AG04450 (cell line): ENCODE data around the gene ETFA. TPM values are rescaled to one million over a fixed set of nuclear protein-coding genes. Genes with fewer than 3 reads are reported as not detected.
"Not testable (repeated sequence)": the region's sequence is repeated elsewhere in the genome, so short reads cannot be mapped to it uniquely, and the experiment has no call there.

Source experiments
- CTCF ChIA-PET: fragments of 300-600, 350-600 bp; formaldehyde crosslinking; extraction: SDS; loops from one replicate; lab custom pipeline; 2022; ENCODE audit warnings: antibody characterized with exemption, inconsistent platforms; lab: Charles Lee
- POLR2A ChIA-PET: fragments of 350-600 bp; formaldehyde crosslinking; extraction: SDS; loops from one replicate; lab custom pipeline; 2021; ENCODE audit warnings: antibody characterized with exemption, inconsistent platforms; lab: Yijun Ruan, JAX
- DNase-seq: peaks from one replicate; pipeline ENCODE4 v3.0.0-alpha.2; 2011; ENCODE audit warnings: low read depth, low spot score
- H3K27ac ChIP-seq: one replicate; pipeline ENCODE4 v1.5.1; 2012; ENCODE audit warnings: low read depth, low read length, control low read depth
- H3K27me3 ChIP-seq: one replicate; pipeline ENCODE4 v1.6.0; 2012; ENCODE audit warnings: low read length; ENCODE audit not compliant: control insufficient read depth, insufficient read depth
- H3K4me3 ChIP-seq: 2 replicates; pipeline ENCODE4 v1.5.1; 2011; ENCODE audit warnings: mild to moderate bottlenecking, low read depth, low read length, control low read depth
- H3K9me3 ChIP-seq: 2 replicates; pipeline ENCODE4 v1.5.1; 2012; ENCODE audit warnings: low read length; ENCODE audit not compliant: control insufficient read depth, insufficient read depth
- CTCF ChIP-seq: IDR thresholded peaks from 2 replicates; pipeline ENCODE4 v1.5.1; 2011; ENCODE audit warnings: low read depth, low read length, control low read depth, inconsistent platforms
- polyA plus RNA-seq: library from polyadenylated mRNA; depleted of rRNA; stranded (reverse); fragments of >200 nt; gene quantifications from 2 replicates; pipeline ENCODE4 v1.2.3, GENCODE V29; 2011

The ETFA gene
- polyA plus RNA-seq, 1 experiment: 208 TPM

GRCh38 chr15:76313731-76314130 is 2.5 kb upstream of the ETFA start:
- POLR2A ChIA-PET: interaction anchor here (0.9 kb wide), 1 partner anchor 16 kb away, joined by 3 read pairs; no protein-coding TSS in a partner anchor
- H3K27ac ChIP-seq: no peak overlapping the region
- no peaks in the 10 kb centered on the region; the same call in 1 of the 2 replicates for H3K9me3 ChIP-seq
- CTCF ChIA-PET: interaction anchor here (1.1 kb wide), 2 partner anchors 17 to 128 kb away, joined by 3 to 5 read pairs; no protein-coding TSS in a partner anchor
- H3K27me3 ChIP-seq: peaks cover 5% of the 10 kb centered on the region
- no peak overlapping the region for H3K4me3 ChIP-seq
- no peak for DNase-seq
- TF ChIP-seq CTCF: no peak

DNA sequence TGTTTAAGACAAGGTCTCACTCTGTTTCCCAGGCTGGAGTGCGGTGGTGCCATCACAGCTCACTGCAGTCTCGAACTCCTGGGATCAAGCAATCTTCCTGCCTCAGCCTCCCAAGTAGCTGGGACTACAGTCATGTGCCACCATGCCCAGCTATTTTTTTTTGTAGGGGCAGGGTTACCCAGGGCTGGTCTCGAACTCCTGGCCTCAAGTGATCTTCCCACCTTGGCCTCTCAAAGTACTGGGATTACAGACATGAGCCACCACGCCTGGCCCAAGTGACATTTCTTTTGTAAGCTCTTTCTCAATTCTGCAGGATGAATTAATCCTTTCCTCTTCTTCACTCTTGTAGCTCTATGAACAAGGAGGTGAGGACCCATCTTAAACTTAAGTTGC is 1.9 kb upstream of the ETFA start:
- ChIA-PET CTCF (interaction anchor here (0.5 to 1.1 kb wide), 5 partner anchors 17 to 589 kb away, joined by 3 to 5 read pairs (median 3); no protein-coding TSS in a partner anchor), POLR2A (interaction anchor here (0.9 kb wide), 1 partner anchor 16 kb away, joined by 3 read pairs; no protein-coding TSS in a partner anchor)
- H3K27me3 ChIP-seq, DNase-seq, H3K27ac ChIP-seq, H3K4me3 ChIP-seq, H3K9me3 ChIP-seq: not testable (repeated sequence)

DNA sequence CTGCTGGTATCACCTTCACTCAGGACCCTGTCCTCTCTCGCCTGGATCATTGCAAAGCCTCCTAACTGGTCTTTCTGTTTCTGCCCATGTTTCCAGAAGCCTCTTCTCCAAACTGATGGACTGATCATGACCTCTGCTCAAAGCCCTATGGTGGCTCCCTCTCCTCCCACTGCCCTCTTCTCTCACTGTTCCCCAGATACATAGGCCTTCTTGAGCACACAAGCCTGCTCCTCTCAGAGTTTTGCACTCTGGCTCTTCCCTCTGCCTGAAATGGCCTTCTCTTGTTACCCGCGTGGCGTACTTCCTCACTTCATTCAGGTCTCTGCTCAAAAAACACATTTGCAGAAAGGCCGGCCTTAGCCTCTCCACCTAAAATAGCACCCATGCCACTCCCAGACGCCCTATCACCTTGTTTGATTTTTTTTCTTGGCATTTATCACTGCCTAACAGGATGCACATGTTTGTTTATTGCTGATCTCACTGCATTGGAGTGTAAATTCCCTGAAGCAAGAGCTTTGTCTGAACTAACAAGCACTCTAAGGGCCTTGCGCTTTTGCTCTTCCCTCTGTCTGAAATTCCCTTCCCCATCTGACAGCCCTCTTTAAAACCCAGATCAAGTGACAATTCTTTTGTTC is 1.4 kb upstream of the ETFA start:
- H3K9me3 ChIP-seq: no peaks in the 10 kb centered on the region; the same call in 1 of the 2 replicates
- TF ChIP-seq CTCF: no peak
- no peak overlapping the region for H3K27ac ChIP-seq
- H3K27me3 ChIP-seq: peaks cover 5% of the 10 kb centered on the region
- H3K4me3 ChIP-seq: no peak overlapping the region
- ChIA-PET POLR2A (interaction anchor here (0.9 kb wide), 1 partner anchor 15 kb away, joined by 3 read pairs; no protein-coding TSS in a partner anchor), CTCF (interaction anchor here (0.5 to 1.1 kb wide), 5 partner anchors 18 to 590 kb away, joined by 3 to 5 read pairs (median 3); no protein-coding TSS in a partner anchor)
- no peak for DNase-seq

GRCh38 chr15:76310475-76311099 is 682 bp downstream of the ETFA start:
- Histone ChIP-seq H3K27ac (peak overlapping the region; percentile 73), H3K9me3 (no peaks in the 10 kb centered on the region; the same call in 1 of the 2 replicates), H3K4me3 (peak overlapping the region; percentile 90), H3K27me3 (no peaks in the 10 kb centered on the region)
- ChIA-PET POLR2A (no interaction called here), CTCF (interaction anchor here (1.9 kb wide), 1 partner anchor 20 kb away, joined by 6 read pairs; no protein-coding TSS in a partner anchor)
- no peak for TF ChIP-seq CTCF
- no peak for DNase-seq

DNA sequence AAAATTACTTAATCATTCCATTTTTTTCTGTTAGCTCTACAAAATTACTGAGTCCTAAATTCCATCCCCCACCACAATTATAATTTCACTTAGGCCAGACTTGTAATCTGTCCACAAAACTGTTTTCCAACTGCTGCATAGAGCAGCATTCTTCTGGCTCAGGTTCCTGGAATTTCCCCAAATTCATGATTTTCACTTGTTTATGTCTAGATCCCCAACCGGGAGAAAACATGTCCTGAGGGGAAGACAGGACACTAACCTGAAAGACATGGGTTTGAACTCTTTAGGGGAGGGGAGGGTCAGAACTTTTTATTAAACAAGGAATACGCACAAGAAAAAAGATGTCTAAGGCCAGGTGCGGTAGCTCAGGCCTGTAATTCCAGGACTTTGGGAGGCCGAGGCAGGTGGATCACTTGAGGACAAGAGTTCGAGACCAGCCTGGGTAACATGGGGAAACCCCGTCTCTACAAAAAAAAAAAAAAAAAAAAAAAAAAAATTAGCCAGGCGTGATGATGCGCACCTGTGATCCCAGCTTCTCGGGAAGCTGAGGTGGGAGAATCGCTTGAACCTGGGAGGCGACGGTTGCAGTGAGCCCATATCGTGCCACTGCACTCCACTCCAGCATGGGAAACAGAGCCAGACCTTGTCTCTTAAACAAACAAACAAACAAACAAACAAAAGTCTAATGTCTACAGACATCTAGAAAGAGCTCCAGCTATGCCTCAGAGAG is 1.5 kb downstream of the ETFA start:
- Histone ChIP-seq H3K27me3 (no peaks in the 10 kb centered on the region), H3K9me3 (no peaks in the 10 kb centered on the region; the same call in 1 of the 2 replicates), H3K27ac (no peak overlapping the region), H3K4me3 (peak overlapping the region; percentile 90)
- no peak for DNase-seq
- ChIA-PET POLR2A (interaction anchor here (1.0 kb wide), 1 partner anchor 27 kb away, joined by 3 read pairs; the partner anchor contains the start of gene ISL2), CTCF (interaction anchor here (1.9 kb wide), 1 partner anchor 21 kb away, joined by 6 read pairs; no protein-coding TSS in a partner anchor)
- TF ChIP-seq CTCF: no peak
